Activated CD8-positive, alpha-beta T cell treated with anti-CD3 and anti-CD28 coated beads, Interleukin-2, amount 10 ng/mL, durations not matched to agents 7 days and 5 days (primary cell): ENCODE results near the gene ZBTB7C. TPM values are rescaled to one million over a fixed set of nuclear protein-coding genes. Genes with fewer than 3 reads are reported as not detected.

ENCODE experiments used
- ATAC-seq: fragments of 150-1000 bp; cut with Tn5 transposase; one replicate; pipeline ENCODE4 v1.10.0; 2021; ENCODE audit warnings: moderate library complexity
- CTCF ChIA-PET: fragments of 350-600 bp; sonication (Branson Sonifier 250); formaldehyde crosslinking; loops from one replicate; lab custom pipeline; 2021; ENCODE audit warnings: antibody characterized with exemption; lab: Charles Lee
- POLR2A ChIA-PET: fragments of 350-600 bp; sonication (Branson Sonifier 250); formaldehyde crosslinking; loops from one replicate; lab custom pipeline; 2021; ENCODE audit warnings: antibody characterized with exemption; lab: Charles Lee
- DNase-seq: peaks from one replicate; pipeline ENCODE4 v3.0.0-alpha.2; 2020
- H3K27ac Mint-ChIP-seq: one replicate; pipeline ENCODE4 v1.8.0; 2021; ENCODE audit warnings: mild to moderate bottlenecking, mixed read lengths
- H3K27me3 Mint-ChIP-seq: one replicate; pipeline ENCODE4 v1.8.0; 2021; ENCODE audit warnings: low read depth, mixed read lengths
- H3K36me3 Mint-ChIP-seq: one replicate; pipeline ENCODE4 v1.8.0; 2021; ENCODE audit warnings: low read depth, mixed read lengths
- H3K4me1 Mint-ChIP-seq: one replicate; pipeline ENCODE4 v1.8.0; 2021; ENCODE audit warnings: low read depth, mixed read lengths
- H3K4me3 Mint-ChIP-seq: one replicate; pipeline ENCODE4 v1.8.0; 2021; ENCODE audit warnings: mild to moderate bottlenecking, mixed read lengths
- H3K9me3 Mint-ChIP-seq: one replicate; pipeline ENCODE4 v1.8.0; 2022; ENCODE audit warnings: mixed read lengths; ENCODE audit not compliant: insufficient read depth
- total RNA-seq, 2 experiments: library from RNA; stranded (reverse); gene quantifications; one replicate each; pipeline ENCODE4 v1.2.3, GENCODE V29; 2021

ZBTB7C gene
- total RNA-seq, 2 experiments from 2014 or later = not detected

- no peaks in the 10 kb centered on the region for H3K9me3 Mint-ChIP-seq
- DNase-seq (no peak), ATAC-seq (no peak)
- CTCF ChIA-PET = no interaction called here
- peaks cover 16% of the 10 kb centered on the region for H3K27me3 Mint-ChIP-seq
- no peaks in the 10 kb centered on the region for H3K4me1 Mint-ChIP-seq
- POLR2A ChIA-PET = no interaction called here
- H3K27ac Mint-ChIP-seq = no peak overlapping the region
- H3K36me3 Mint-ChIP-seq = no peaks in the 10 kb centered on the region
- no peak overlapping the region for H3K4me3 Mint-ChIP-seq
These were observed 298.4 kb downstream of the ZBTB7C start for GRCh38 chr18:48110797-48111196.

DNA sequence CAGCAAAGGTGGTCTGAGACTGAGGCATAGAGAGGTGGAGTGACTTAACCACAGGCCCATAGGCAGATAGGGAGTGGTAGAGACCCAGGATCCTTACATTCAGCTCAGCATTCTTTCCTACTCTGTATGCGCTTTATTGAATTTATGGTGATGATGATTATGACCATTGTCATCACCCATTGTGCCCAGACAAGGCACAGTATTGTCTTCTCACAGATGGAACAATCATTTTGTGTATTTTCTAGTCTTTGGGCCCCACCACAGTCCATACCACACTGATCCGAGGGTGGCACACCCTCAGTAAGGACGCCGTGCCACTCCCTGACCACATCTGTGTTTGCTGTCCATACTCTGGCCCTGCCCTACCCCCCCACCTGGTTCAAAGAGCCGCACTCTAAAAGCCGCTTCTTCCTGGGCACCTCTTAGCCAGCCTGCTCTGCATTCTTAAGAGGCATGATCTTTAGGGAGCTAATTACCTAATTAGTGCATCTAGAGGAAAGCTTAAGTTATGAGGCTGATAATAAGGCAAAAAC, 299.2 kb downstream of the ZBTB7C start:
- H3K27me3 Mint-ChIP-seq = peaks cover 22% of the 10 kb centered on the region
- H3K4me1 Mint-ChIP-seq = no peaks in the 10 kb centered on the region
- no peaks in the 10 kb centered on the region for H3K36me3 Mint-ChIP-seq
- ChIA-PET POLR2A (no interaction called here), CTCF (no interaction called here)
- no peak overlapping the region for H3K27ac Mint-ChIP-seq
- DNase-seq = no peak
- no peak for ATAC-seq
- no peaks in the 10 kb centered on the region for H3K9me3 Mint-ChIP-seq
- H3K4me3 Mint-ChIP-seq = no peak overlapping the region

DNA sequence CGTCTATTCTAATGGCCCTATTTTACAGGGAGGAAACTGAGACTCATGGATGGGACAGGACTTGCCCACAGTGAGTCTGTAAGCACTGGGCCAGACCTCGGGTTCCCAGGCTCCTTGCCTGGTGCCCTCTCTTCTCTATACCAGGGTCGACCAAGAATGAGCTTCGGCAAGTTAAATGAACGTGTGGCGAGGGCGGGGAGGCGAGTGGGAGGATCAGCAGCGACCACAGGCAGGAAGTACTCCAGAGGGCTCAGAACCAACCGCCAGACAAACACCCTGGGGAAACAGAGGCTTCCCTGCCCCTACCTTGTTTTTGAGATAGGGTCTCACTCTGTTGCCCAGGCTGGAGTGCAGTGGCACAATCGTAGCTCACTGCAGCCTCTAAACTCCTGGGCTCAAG, 301.0 kb downstream of the ZBTB7C start:
- H3K27ac Mint-ChIP-seq = no peak overlapping the region
- CTCF ChIA-PET = no interaction called here
- no peaks in the 10 kb centered on the region for H3K4me1 Mint-ChIP-seq
- no peaks in the 10 kb centered on the region for H3K9me3 Mint-ChIP-seq
- no peak overlapping the region for H3K4me3 Mint-ChIP-seq
- ATAC-seq = no peak
- H3K27me3 Mint-ChIP-seq = peaks cover 27% of the 10 kb centered on the region
- POLR2A ChIA-PET = no interaction called here
- DNase-seq = no peak
- no peaks in the 10 kb centered on the region for H3K36me3 Mint-ChIP-seq

GRCh38 chr18:48106976-48107781, 302.0 kb downstream of the ZBTB7C start:
- ChIA-PET POLR2A (no interaction called here), CTCF (no interaction called here)
- H3K9me3 Mint-ChIP-seq = no peaks in the 10 kb centered on the region
- no peaks in the 10 kb centered on the region for H3K4me1 Mint-ChIP-seq
- no peak overlapping the region for H3K4me3 Mint-ChIP-seq
- H3K27me3 Mint-ChIP-seq = peaks cover 30% of the 10 kb centered on the region
- H3K36me3 Mint-ChIP-seq = no peaks in the 10 kb centered on the region
- ATAC-seq (no peak), DNase-seq (no peak)
- H3K27ac Mint-ChIP-seq = no peak overlapping the region

- Mint-ChIP-seq H3K4me1 (no peaks in the 10 kb centered on the region), H3K9me3 (no peaks in the 10 kb centered on the region), H3K27me3 (peaks cover 30% of the 10 kb centered on the region), H3K36me3 (no peaks in the 10 kb centered on the region), H3K27ac (no peak overlapping the region), H3K4me3 (no peak overlapping the region)
- ChIA-PET CTCF (no interaction called here), POLR2A (no interaction called here)
- no peak for ATAC-seq
- no peak for DNase-seq
These were observed 302.7 kb downstream of the ZBTB7C start for GRCh38 chr18:48106498-48106897.

DNA sequence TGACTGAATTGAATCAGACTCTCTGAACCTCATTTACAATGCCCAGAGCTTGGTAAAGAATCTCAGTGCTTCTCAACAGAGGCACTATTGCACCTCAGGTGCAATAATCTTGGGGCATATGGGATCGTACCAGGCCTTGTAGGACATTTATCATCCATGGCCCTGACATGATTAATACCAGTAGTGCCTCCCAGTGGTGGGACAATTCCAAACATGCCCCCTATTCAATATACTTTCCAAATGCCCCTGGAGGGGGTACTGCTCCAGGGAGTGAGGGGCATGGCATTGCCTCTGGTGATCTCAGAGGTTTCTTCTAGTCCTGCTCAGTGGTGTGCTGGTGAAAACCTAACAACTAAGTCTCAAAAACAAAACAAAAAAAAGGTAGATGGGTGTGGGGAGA, 303.9 kb downstream of the ZBTB7C start:
- H3K27me3 Mint-ChIP-seq = peaks cover 32% of the 10 kb centered on the region
- POLR2A ChIA-PET = no interaction called here
- CTCF ChIA-PET = interaction anchor here (0.7 to 1.1 kb wide), 2 partner anchors 77 to 339 kb away, joined by 3 read pairs; no protein-coding TSS in a partner anchor
- H3K4me3 Mint-ChIP-seq = no peak overlapping the region
- no peaks in the 10 kb centered on the region for H3K36me3 Mint-ChIP-seq
- ATAC-seq (no peak), DNase-seq (no peak)
- H3K27ac Mint-ChIP-seq = no peak overlapping the region
- H3K4me1 Mint-ChIP-seq = no peaks in the 10 kb centered on the region
- no peaks in the 10 kb centered on the region for H3K9me3 Mint-ChIP-seq

DNA sequence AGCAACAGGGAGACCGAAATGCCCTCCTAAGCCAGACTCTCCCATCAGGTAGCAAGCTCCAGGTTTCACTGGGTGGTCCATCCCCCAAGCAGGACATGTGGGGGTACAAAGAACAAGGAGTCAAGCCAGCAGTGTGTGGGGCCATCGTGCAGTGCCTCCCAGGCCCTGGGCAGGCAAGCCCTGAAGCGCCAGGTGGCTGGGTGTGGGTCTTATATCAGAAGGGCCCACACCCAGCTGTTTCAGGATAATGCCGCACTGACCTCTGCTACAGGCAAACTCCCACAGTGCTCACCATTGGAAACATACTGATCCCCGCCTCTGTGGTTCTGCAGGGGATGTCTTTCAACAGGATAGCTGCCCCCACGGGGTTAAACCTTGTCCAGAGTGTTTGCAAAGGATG, 304.5 kb downstream of the ZBTB7C start:
- CTCF ChIA-PET = interaction anchor here (0.7 to 1.1 kb wide), 2 partner anchors 76 to 338 kb away, joined by 3 read pairs; no protein-coding TSS in a partner anchor
- Mint-ChIP-seq H3K27ac (no peak overlapping the region), H3K4me3 (no peak overlapping the region), H3K4me1 (no peaks in the 10 kb centered on the region), H3K9me3 (no peaks in the 10 kb centered on the region), H3K27me3 (peaks cover 27% of the 10 kb centered on the region), H3K36me3 (no peaks in the 10 kb centered on the region)
- ATAC-seq = no peak
- DNase-seq = no peak
- POLR2A ChIA-PET = no interaction called here

DNA sequence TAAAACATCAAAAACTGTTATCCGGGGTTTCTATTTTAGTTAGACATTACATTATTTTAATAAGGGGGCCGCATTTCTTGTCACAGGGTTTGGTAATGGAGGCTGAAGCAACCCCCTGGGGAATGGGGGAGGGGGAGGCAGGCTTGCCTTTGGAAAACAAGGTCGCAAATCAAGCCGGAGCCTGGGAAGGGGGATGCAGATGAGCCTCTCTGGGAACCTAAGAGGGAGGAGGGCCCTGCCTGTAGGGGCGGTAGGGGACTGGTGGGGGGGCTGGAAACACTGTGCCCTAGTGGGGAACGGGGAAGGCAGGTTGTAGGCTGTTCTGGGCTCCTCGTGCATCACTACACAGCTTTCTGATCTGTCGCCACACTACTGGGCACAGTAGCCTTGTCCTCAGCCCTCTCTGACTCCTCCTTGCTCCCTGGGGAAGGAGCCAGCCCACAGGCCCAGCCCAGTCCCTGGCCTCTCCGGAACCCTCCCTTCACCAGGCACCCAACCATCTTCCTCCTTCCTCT, 308.5 kb downstream of the ZBTB7C start:
- Mint-ChIP-seq H3K4me3 (no peak overlapping the region), H3K27ac (no peak overlapping the region), H3K9me3 (no peaks in the 10 kb centered on the region), H3K27me3 (peaks cover 17% of the 10 kb centered on the region), H3K36me3 (no peaks in the 10 kb centered on the region), H3K4me1 (no peaks in the 10 kb centered on the region)
- POLR2A ChIA-PET = no interaction called here
- ATAC-seq (no peak), DNase-seq (no peak)
- CTCF ChIA-PET = no interaction called here

- Mint-ChIP-seq H3K36me3 (no peaks in the 10 kb centered on the region), H3K4me3 (no peak overlapping the region), H3K27ac (no peak overlapping the region), H3K4me1 (no peaks in the 10 kb centered on the region), H3K27me3 (peaks cover 14% of the 10 kb centered on the region), H3K9me3 (no peaks in the 10 kb centered on the region)
- ATAC-seq (no peak), DNase-seq (no peak)
- POLR2A ChIA-PET = no interaction called here
- CTCF ChIA-PET = no interaction called here
These were observed 309.0 kb downstream of the ZBTB7C start for GRCh38 chr18:48100165-48100575.

DNA sequence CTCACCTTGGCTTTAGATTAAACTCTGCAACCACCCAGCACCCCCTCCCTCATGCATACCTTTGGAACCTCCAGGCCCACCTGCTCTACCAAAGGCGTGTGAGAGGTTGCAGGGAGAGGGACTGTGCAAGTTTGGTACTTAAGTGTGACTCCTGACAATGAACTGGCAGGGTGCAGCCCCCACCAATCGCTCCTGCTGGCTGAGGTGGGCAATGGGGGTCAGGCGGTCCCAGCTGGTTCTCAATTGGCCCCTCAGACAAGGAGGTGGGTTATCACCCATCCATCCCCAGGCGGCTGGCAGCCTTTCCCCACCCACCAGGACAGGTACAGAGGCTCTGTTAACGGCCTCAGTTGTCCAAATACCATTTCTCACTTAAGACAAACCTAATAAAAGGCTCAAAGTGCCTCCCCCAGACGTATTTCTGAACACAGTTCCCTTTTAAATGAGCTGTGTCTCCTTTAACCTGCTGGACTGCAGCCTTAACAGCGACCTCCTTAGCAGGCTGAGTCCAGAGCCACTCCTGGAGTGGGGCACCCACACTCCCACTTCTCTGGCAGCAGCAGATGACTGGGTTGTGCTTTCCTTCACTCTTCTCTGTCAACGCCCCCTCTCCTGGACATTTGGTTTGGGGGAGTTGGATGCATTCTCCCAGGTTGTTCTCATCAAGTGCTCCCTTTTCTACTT, 309.6 kb downstream of the ZBTB7C start:
- no peaks in the 10 kb centered on the region for H3K36me3 Mint-ChIP-seq
- no peak overlapping the region for H3K4me3 Mint-ChIP-seq
- no peak for ATAC-seq
- CTCF ChIA-PET = no interaction called here
- H3K9me3 Mint-ChIP-seq = no peaks in the 10 kb centered on the region
- POLR2A ChIA-PET = no interaction called here
- H3K27ac Mint-ChIP-seq = no peak overlapping the region
- H3K27me3 Mint-ChIP-seq = peaks cover 12% of the 10 kb centered on the region
- no peaks in the 10 kb centered on the region for H3K4me1 Mint-ChIP-seq
- DNase-seq = no peak

GRCh38 chr18:48098538-48098937, 310.6 kb downstream of the ZBTB7C start:
- H3K4me3 Mint-ChIP-seq = no peak overlapping the region
- no peaks in the 10 kb centered on the region for H3K36me3 Mint-ChIP-seq
- no peak overlapping the region for H3K27ac Mint-ChIP-seq
- no peaks in the 10 kb centered on the region for H3K4me1 Mint-ChIP-seq
- ChIA-PET POLR2A (no interaction called here), CTCF (no interaction called here)
- peaks cover 12% of the 10 kb centered on the region for H3K27me3 Mint-ChIP-seq
- ATAC-seq = no peak
- DNase-seq = no peak
- no peaks in the 10 kb centered on the region for H3K9me3 Mint-ChIP-seq

GRCh38 chr18:48098007-48098406, 311.2 kb downstream of the ZBTB7C start:
- Mint-ChIP-seq H3K9me3 (no peaks in the 10 kb centered on the region), H3K27me3 (peaks cover 14% of the 10 kb centered on the region), H3K36me3 (no peaks in the 10 kb centered on the region), H3K4me3 (no peak overlapping the region), H3K27ac (no peak overlapping the region), H3K4me1 (no peaks in the 10 kb centered on the region)
- no peak for ATAC-seq
- POLR2A ChIA-PET = no interaction called here
- DNase-seq = no peak
- CTCF ChIA-PET = no interaction called here
